CD4-positive, alpha-beta T cell treated with Interleukin-1 beta for 1 hour (primary cell): ENCODE results near the gene CALCOCO1.

Experiments used
- DNase-seq, 2 donors: peaks; one replicate each; pipeline ENCODE4 v3.0.0-alpha.2; 2020 to 2022

Gene CALCOCO1

GRCh38 chr12:53751336-53752191 lies 24.3 kb upstream of the CALCOCO1 start, which contains the start of gene CISTR:
TSS of gene CISTR (minus strand) at chr12:53751979.
- DNase-seq = peak; percentile 26 to 29

- DNase-seq = peak in 1 of 2 donors; percentile 32
Measured at GRCh38 chr12:53750812-53751335, 23.6 kb upstream of the CALCOCO1 start.

GRCh38 chr12:53749986-53750811 lies 22.9 kb upstream of the CALCOCO1 start:
- DNase-seq = no peak

GRCh38 chr12:53748072-53748840 lies 21.0 kb upstream of the CALCOCO1 start:
- no peak for DNase-seq

GRCh38 chr12:53747095-53747494 lies 19.8 kb upstream of the CALCOCO1 start:
- no peak for DNase-seq

GRCh38 chr12:53746592-53747092 lies 19.4 kb upstream of the CALCOCO1 start:
- peak; percentile 85 to 88 for DNase-seq

- DNase-seq = no peak
Measured at GRCh38 chr12:53744751-53745150, 17.5 kb upstream of the CALCOCO1 start.

- DNase-seq = no peak
Measured at GRCh38 chr12:53744130-53744441, 16.8 kb upstream of the CALCOCO1 start.

- peak; percentile 62 to 78 for DNase-seq
Measured at GRCh38 chr12:53743266-53744129, 16.2 kb upstream of the CALCOCO1 start.

GRCh38 chr12:53740130-53740491 lies 12.9 kb upstream of the CALCOCO1 start:
- no peak for DNase-seq

GRCh38 chr12:53739214-53740129 lies 12.2 kb upstream of the CALCOCO1 start:
- no peak for DNase-seq

- peak; percentile 37 to 47 for DNase-seq
Measured at GRCh38 chr12:53738406-53739213, 11.4 kb upstream of the CALCOCO1 start.

GRCh38 chr12:53737951-53738405 lies 10.7 kb upstream of the CALCOCO1 start:
- no peak for DNase-seq

- DNase-seq = no peak
Measured at GRCh38 chr12:53737093-53737808, 10.0 kb upstream of the CALCOCO1 start.

- DNase-seq = no peak
Measured at GRCh38 chr12:53736592-53736991, 9.3 kb upstream of the CALCOCO1 start.

- DNase-seq = no peak
Measured at GRCh38 chr12:53735556-53735955, 8.3 kb upstream of the CALCOCO1 start.

- DNase-seq = no peak
Measured at GRCh38 chr12:53734425-53734824, 7.2 kb upstream of the CALCOCO1 start.

- DNase-seq = no peak
Measured at GRCh38 chr12:53733807-53734200, 6.6 kb upstream of the CALCOCO1 start.
